ENCODE data around the gene C6orf89.
A peak's percentile ranks its signal among the peaks of the same experiment; 100 is the strongest.
"Not testable (repeated sequence)": the region's sequence is repeated elsewhere in the genome, so short reads cannot be mapped to it uniquely, and the experiment has no call there.

The C6orf89 gene

DNA sequence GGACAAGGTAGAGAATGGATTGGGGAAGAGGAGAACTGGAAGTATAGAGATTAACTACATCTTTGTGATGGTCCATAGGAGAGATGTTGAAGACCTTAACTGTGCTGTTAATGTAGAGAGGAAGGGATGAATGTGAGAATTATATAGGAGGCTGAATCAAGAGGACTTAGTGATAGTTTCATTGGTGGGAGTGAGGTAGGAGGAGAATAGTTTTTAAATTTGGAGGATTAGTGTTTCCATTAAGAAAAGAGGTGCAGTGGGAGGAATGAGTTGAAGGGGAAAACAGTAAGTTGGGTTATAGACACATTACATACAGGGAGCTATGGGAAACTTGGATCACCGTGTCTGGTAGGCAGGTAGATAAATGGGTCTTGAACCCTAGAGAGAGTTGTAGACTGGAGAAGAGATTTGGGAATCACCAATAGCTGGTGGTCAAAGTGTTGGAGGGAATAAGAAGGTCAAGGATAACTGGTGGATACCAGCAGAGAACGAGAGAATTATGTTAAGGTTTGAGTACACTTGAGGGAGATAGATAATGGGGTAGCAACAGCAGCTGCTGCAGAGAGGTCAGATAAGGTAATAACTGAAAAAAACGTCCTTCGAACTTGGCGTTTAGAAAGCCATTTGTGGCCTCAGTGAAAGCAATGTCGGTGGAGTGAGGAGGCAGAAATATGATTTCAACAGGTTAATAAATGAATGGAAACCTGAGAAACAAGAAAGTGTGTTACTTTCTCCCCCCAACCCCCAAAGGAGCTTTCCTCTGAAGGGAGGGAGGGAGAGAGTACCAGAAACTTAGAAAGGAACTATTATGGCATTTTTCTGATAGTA is 3.1 kb downstream of the C6orf89 start:
- no peak for DNase-seq

DNA sequence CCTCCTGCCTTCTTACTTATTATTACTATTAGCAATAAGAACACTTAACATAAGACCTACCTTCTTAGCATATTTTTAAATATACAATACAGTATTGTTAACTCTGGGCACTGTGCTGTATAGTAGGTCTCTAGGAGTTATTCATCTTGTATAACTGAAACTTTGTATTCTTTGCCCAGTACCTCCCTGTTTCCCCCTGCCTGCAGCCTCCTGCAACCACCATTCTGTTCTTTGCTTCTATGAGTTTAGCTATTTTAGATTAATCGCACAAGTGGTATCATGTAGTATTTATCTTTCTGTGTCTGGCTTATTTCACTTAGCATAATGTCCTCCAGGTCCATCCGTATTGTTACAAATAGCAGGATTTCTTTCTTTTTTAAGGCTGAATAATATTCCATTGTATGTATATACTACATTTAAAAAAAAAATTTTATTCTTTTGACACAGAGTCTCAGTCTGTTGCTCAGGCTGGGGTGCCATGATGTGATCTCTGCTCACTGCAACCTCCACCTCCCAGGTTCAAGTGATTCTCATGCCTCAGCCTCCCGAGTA is 4.4 kb downstream of the C6orf89 start:
- DNase-seq, result no peak

DNA sequence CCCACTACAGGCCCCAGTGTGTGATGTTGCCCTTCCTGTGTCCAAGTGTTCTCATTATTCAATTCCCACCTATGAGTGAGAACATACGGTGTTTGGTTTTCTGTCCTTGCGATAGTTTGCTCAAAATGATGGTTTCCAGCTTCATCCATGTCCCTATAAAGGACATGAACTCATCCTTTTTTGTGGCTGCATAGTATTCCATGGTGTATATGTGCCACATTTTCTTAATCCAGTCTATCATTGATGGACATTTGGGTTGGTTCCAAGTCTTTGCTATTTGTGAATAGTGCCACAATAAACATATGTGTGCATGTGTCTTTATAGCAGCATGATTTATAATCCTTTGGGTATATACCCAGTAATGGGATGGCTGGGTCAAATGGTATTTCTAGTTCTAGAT is 5.4 kb downstream of the C6orf89 start:
- not testable (repeated sequence) for DNase-seq

DNA sequence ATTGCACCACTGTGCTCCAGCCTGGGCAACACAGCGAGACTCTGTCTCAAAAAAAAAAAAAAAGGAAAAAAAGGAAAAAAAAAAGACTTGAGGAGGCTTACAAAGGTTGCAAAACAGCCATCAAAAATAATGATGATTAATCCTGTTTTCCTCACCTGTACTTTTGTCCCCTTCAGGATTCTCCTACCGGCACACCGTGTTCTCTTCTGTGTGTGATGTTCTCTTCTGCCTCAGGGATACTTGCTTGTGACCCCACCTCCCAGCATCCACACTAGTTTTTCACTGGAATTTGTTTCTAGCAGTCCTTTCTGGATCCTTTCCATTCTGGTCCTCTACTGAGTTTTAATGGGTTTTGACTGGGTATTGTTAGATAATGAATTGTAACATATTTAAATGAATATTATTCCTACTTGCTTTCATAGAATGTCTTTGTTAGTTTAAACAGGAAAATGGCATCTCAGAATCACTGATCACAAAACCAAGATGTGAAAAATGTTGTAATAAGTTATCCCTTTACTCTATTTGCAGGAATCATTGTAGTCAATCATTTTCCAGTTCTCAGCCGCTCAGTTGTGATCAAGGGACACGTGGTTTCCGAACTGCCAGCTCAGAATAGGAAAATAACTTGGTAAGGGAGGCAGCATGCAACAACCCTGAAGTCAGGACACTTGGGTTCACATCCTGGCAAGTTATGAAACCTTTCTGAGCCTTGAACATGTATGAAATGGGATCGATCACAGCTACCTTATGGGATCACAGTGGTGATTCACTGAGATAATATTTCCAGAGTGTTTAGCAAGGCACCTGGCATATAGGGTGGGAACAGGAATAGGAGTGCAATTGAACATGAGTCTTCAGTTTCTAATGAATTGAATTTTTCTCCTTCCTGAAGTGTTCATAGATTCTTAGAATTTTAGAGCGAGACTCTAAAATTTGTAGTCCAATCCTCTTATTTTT is 8.5 kb downstream of the C6orf89 start:
- DNase-seq, result no peak

DNA sequence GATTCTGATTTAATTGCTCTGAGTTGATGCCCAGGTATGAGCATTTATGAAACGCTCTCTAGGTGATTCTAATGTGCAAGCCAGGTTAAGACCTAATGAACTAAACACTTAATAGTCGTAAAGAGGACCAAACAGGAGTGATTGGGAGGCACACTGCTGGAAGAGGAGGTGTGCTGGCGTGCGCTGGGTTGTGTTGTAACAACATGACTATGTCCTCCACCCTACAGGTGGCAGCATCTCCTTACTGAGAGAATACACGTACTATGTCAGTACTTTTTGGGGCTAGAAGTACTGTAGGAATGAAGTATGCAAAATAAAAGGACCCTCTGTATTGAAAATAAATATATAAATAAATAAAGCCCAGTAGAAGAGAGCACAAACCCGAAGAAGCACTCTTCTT is 11.9 kb downstream of the C6orf89 start:
- no peak for DNase-seq

DNA sequence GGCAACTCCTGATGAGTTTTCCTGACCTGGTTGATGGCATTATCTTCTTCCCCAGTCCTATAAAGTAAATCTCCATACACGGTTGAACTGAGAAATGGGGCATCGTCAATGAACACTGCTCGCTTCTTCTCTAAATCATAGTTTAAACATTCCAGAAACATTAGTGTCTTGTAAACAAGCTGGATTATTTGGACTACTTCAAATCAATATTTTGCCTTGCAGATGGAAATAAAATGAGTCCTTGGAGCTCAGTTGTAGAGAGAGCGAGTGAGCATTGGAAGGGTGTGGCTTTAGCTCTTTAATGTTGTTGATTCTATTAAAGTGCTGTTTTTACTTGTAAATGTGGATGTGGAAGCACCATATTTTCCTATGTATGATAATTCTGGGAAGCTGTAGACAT is 18.4 kb downstream of the C6orf89 start:
- no peak for DNase-seq

DNA sequence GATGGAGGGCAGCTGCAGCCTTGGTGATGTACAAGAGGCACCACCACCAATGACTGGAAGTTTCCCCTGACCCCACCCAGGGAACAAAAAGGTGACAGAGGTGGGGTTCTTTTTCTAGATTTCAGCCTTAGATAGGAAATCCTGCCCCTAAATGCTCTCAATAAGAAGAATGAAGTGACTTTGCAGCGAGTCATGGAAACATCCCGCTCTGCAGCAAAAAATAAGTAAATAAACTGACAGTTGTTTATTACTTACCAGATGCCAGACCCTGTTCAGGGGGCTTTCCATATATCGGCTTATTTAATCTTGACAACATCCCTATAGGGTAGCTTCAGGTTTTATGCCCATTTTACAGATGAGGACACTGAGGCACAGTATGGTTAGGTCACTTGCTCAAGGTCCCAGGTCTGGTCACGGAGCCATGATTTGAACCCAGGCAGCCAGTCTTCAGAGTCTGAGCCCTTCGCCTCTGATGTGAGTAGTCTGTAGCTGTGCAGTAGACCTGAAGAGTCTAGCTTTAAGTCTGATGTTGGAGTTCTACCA is 19.2 kb downstream of the C6orf89 start:
- DNase-seq, result no peak

DNA sequence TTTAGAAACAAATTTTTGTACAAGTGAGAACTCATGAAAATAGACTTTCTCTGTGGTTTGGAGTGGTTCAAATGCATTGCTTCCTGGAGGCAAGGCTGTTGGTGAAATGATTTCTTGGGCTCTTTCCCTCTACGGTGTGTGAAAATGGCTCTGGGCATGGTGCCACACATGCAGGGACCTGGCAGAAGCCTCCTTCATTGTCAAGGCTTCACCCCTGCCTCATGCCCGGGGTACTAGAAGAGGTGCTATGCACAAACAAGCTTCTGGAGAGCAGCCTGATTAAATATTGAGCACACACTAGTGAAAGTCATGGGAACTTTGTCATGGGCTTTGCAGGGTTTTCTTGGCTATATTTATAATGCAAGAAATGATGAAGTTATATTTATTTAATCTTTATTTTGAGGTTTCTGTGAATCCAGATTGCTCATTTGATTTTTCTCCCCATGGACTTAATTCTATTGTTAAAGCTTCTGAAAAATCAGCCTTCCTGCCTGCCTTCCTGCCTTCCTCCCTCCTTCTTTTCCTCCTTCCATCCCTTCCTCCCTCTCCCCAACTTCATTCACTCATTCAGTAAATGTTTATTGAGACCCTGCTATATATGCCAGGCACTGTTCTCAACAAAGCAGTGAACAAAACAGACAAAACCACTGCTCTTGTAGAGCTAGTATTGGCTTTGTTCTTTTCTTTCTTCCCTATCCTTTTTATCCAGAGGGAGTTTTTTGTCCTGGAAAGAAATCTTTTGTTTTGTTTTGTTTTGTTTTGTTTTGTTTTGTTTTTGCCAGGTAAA is 21.0 kb downstream of the C6orf89 start:
- DNase-seq, result no peak

DNA sequence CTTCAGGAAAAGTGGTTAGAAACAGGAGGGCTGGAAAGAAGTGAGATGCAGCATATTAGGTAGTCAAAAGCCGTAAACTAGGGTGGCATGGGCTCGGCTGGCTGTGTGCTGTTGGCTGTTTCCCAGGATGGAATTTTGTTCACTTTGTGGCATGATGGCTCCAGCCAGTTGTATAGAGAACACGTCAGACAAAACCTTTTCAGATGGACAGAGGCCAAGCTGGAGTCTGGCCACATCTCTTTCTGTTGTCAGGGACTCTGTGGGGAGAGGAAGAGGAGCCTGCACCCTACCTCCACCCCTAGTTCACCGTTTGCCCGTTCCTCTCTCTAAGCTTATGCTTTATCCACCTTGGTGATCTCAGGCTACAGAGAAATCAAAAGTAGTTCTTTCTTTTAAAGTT is 22.0 kb downstream of the C6orf89 start:
- no peak for DNase-seq

DNA sequence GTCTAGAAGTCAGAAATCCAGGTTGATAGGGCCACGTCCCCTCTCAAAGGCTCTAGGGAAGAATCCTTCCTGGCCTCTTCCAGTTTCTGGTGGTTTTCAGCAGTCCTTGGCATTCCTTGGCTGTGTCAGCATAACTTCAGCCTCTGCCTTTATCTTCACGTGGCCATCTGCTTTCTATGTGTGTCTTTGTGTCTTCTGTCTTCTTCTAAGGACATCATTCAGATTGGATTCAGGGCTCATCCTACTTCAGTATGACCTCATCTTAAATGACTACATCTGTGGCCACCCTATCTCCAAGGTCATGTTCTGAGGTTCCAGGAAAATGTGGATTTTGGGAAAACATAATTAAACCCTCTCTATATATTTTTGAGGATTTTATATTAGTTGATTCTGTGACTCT is 23.0 kb downstream of the C6orf89 start:
- no peak for DNase-seq

DNA sequence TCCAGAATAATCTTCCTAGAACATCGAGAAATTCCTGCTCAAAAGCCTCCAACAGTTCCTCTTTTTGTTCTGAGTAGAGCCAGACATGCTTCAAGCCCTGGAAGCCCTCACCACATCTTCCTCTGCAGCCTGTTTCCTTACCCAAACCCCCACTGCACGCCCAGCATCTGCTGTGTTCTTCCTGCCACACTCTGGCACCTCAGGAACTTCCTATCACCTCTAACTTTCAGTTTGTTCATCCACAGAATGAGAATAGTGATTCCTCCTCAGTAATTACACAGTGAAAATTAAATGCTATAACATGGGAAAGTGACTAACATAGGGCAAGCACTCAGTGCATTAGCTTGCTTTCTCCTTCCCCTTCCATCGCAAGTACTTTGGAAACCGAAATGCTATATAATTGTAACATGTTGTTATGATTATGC is 26.3 kb downstream of the C6orf89 start:
- DNase-seq, result peak; percentile 72

DNA sequence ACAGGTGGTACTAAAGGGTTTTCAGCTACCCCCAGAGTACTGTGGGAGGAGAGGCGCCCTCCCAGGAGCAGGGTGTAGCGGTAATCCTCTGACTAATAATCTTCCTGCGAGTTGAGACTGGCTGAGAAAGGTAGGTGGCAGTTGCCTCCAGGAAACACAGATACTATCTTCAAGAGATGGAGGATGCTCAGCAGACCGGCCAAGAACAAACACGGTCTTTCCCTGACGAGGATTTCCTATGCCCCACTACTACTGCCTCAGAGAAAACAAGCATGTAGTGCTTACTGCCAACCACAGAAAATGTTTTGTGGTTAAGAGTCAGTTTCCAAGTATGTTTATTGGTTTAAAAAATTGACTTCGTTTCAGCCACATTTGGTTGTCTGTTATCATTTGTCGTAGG is 26.8 kb downstream of the C6orf89 start:
- DNase-seq, result peak; percentile 85

DNA sequence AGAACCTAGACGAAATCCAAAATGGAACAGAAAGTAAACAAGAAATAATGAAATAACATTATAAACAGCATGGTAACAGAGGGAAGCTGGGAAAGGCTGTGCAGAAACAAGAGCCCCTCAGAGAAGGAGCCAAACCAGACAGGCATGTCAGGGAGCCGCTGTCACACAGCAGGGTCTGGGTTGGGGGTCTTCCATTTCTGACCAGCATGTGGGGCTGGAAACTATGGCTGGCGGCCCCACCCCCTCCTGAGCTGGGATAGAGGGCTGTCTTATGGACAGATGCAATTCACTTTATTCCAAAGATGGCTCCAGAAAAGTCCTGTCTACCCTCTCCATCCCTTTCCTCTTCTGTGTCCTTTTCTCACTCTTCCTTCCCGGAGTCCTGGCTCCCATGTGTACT is 27.3 kb downstream of the C6orf89 start:
- no peak for DNase-seq

DNA sequence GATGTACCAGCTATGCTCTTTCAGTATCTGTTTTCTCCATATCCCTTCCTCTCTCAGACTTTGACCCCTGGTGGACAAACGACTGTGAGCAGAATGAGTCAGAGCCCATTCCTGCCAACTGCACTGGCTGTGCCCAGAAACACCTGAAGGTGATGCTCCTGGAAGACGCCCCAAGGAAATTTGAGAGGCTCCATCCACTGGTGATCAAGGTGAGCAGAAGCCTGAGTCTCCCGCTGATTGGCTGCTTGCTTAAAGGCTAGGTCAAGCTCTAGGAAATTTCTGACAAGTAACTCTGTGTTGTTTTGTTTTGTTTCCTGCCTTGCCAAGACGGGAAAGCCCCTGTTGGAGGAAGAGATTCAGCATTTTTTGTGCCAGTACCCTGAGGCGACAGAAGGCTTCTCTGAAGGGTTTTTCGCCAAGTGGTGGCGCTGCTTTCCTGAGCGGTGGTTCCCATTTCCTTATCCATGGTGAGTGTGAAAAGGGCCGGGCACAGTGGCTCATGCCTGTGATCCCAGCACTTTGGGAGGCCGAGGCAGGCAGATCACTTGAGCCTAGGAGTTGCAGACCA is 28.6 kb downstream of the C6orf89 start:
- peak; percentile 72 for DNase-seq

DNA sequence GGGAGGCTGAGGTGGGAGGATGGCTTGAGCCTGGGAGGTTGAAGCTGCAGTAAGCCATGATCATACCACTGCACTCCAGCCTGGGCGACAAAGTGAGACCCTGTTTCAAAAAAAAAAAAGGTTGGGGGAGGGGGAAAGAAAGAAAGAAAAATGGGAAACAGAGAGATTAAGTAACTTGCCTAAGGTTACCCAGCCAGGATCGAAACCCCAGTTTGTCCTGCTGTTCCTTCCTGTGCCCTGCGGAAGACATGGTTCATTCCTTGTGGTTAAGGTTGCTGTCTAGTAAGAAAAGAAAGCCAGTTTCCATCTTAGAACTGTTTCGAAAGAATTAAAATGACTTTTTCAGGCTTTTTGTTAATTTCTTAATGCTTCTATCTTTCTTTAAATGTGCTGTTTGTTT is 29.8 kb downstream of the C6orf89 start:
- DNase-seq, result no peak

DNA sequence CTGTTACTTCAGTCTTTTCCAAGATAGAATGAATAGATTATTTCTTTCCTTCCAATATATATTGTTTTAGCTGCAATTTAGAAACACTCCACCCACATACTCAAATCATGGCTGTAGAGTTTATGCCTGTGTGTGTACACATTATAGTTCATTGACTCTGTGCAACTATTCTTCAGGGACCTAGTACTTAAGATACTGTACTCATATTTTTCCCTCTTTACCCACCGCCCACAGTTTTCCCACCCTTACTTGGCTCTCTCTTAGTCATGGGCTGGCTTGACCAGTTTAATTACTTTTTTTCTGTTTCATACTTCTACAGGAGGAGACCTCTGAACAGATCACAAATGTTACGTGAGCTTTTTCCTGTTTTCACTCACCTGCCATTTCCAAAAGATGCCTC is 30.4 kb downstream of the C6orf89 start:
- no peak for DNase-seq

DNA sequence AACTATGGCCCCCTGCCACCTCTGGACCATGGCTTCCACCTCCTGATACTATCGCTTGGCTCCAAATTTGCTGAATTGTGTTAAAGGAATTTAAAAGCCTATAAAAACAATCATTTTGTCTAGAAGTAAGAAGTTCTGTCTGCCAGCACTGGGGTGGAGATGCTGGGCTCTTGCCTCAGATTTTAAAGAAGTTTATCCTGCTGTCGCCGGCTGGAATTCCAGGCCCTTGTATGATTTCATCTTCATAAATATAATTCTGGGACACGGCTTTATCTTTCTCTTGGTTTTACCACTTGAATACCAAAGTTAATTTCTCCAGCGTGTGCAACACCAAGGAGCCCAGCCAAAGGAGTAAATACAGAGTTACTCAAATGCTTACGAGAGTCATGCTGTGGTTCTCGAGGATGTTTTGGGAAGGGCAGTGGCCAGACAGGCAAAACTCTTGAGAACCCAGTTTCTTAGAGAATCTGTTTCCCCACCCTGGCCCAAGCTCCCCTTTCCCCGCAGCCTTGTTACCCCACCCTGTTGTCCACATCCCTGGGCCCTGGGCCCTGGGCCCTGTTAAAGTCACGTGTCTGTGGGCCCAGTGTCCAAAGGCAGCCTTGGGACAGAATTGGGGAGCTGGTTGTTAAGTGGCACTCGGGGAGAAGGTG is 31.9 kb downstream of the C6orf89 start:
- DNase-seq, result no peak

DNA sequence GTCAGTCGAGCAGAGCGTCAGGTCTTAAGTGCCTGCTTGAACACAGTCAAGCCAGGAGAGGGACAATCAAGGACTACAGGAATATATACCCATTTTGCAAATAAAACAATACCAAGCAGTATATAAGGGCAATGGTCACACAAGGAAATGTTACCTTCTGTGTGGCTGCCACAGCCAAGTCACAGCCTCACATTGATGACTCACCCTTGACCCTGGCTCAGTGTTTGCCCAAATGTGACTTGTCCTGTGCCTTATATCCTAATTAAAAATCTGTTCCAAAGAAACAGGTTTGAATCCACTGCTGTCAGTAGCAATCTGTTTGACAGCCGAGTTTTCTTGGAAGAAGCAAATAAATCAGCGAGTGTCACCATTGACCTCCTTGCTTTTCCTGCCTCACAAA is 34.3 kb downstream of the C6orf89 start:
- DNase-seq, result no peak

DNA sequence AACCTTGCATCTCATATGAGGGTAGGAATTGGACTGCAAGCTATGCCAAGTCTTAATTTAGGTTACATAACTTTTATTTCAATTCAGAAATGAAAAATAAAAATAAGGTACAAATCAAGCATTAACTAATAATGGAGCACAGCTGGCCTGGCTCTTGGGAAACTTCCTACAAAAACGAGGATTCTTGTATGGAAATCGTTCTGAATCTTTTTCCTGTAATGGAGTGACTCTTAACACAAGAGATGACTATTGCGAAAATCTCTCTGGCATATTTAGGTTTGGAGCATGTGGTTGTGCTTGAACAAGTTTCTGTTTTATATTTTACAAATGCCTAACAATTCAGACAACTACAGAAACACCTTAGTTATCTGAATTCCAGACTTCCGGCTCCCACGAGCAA is 34.8 kb downstream of the C6orf89 start:
- no peak for DNase-seq

DNA sequence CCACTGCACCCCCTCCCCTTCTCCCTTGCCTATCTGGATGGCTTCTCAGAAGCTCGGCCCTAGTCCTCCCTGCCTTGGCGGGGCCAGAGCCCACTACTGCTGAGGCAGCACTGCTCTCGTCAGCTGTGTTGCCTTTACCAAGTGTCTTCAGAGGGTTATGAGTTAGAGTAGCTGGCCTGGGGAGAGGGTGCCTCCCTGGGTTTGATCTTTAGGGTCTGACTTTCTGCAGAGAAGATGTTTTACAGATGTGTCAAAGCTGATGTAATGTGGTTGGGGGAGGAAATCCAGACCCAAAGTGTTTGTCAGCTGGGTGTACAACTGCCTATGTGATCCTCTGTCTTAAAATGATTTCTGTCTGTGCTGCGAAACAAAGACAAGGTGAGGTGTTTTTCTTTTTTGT is 38.4 kb downstream of the C6orf89 start:
- DNase-seq, result no peak

DNA sequence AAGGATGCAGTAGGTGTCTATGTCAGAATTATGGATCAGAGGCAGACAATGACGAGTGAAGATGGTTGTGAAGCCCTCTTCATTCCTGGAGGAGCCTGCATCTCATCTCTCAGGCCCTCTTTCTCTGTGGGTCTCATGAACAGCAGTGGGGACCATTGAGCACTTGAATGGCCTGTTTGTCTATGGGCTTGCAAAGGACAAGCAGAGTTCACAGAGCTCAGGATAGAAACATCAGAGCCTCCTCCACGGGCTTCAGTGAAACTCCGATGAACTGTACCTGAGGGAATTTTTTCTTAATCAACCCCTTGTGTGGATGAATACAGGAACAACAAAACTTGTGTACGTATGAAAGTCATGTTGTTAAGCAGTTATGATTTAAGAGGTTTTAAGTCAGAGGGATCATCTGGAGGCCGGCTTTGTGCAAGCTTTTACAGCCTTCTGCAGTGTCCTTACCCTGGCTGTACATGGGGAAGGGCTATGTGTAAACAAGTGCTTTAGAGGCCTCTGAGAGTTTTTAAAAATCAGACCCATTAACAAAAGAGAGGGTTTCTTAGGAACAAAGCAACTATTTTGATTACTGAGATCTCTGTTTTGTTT is 39.1 kb downstream of the C6orf89 start:
- DNase-seq, result no peak

All from activated effector memory CD4-positive, alpha-beta T cell treated with anti-CD3 and anti-CD28 coated beads, Interleukin-2, amount 50 U/mL, for 16 hours (primary cell).